Glutamatergic neuron (in vitro differentiated cells): ENCODE measurements around the gene ANKRD33B. TPM values are rescaled to one million over a fixed set of nuclear protein-coding genes. Genes with fewer than 3 reads are reported as not detected.

ENCODE experiments used
- DNase-seq: peaks from one replicate; pipeline ENCODE4 v3.0.0; 2022
- H3K27ac Mint-ChIP-seq: one replicate; pipeline ENCODE4 v1.8.0; 2020; ENCODE audit warnings: mild to moderate bottlenecking, mixed read lengths, inconsistent platforms; ENCODE audit not compliant: unreplicated experiment
- H3K27me3 Mint-ChIP-seq: one replicate; pipeline ENCODE4 v1.8.0; 2020; ENCODE audit warnings: mild to moderate bottlenecking, moderate library complexity, mixed read lengths, inconsistent platforms; ENCODE audit not compliant: unreplicated experiment
- H3K36me3 Mint-ChIP-seq: one replicate; pipeline ENCODE4 v1.8.0; 2020; ENCODE audit warnings: mild to moderate bottlenecking, mixed read lengths, inconsistent platforms; ENCODE audit not compliant: unreplicated experiment
- H3K4me1 Mint-ChIP-seq: one replicate; pipeline ENCODE4 v1.8.0; 2020; ENCODE audit warnings: mild to moderate bottlenecking, low read depth, mixed read lengths, inconsistent platforms; ENCODE audit not compliant: unreplicated experiment
- H3K4me3 Mint-ChIP-seq: one replicate; pipeline ENCODE4 v1.8.0; 2020; ENCODE audit warnings: mild to moderate bottlenecking, mixed read lengths, inconsistent platforms; ENCODE audit not compliant: unreplicated experiment
- H3K9me3 Mint-ChIP-seq: one replicate; pipeline ENCODE4 v1.8.0; 2020; ENCODE audit warnings: mild to moderate bottlenecking, moderate library complexity, mixed read lengths, inconsistent platforms; ENCODE audit not compliant: unreplicated experiment
- total RNA-seq: library from RNA; stranded (reverse); fragmentation: NEBNext Ultra II Directional; extraction: Animal tissue kit (Norgen Biotek cat#: 25700); gene quantifications from one replicate; pipeline ENCODE4 v1.2.1, GENCODE V29; 2021; ENCODE audit not compliant: unreplicated experiment
- TF ChIP-seq, protein P1 (sequence below): fragments of 200-600 bp; sonication (generic); IDR thresholded peaks from one replicate; pipeline ENCODE4 v1.5.0; 2021; ENCODE audit not compliant: partially characterized antibody, unreplicated experiment

Gene ANKRD33B
- total RNA-seq, 1 donor from 2014 or later = 14.5 TPM

DNA sequence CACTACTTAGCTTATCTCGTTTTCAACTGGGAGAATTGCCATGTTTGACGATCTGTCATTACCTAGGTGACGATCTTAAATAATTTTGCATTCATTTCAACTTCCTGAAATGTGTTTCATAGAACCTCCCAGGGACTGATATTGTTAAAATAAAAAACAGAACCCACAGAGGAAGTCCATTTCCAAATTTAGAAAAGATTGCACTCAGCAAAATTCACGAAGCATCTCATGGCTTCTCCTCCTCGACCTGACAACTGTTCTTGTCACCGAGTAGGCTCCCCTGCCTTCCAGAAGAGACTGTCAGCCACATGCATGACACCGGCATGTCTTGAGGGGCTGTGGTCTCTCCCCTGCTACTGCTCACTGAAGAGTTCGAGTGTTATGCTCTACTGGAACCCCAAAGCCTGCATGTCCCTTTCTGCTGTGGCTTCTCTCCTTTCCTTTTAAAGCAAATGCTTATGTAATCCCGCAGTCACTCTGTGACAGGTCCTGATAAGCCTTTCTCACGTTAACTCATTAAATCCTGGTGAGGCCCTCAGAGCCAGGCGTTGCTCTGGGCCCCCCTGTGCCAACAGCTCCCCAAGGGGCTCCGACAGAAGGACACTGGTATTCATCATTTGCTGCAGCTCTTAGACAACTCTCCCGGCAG lies 26.8 kb upstream of the ANKRD33B start:
- H3K9me3 Mint-ChIP-seq = peaks cover 14% of the 10 kb centered on the region
- H3K36me3 Mint-ChIP-seq = peaks cover 4% of the 10 kb centered on the region
- peaks cover 16% of the 10 kb centered on the region for H3K4me1 Mint-ChIP-seq
- TF ChIP-seq, protein P1, sequence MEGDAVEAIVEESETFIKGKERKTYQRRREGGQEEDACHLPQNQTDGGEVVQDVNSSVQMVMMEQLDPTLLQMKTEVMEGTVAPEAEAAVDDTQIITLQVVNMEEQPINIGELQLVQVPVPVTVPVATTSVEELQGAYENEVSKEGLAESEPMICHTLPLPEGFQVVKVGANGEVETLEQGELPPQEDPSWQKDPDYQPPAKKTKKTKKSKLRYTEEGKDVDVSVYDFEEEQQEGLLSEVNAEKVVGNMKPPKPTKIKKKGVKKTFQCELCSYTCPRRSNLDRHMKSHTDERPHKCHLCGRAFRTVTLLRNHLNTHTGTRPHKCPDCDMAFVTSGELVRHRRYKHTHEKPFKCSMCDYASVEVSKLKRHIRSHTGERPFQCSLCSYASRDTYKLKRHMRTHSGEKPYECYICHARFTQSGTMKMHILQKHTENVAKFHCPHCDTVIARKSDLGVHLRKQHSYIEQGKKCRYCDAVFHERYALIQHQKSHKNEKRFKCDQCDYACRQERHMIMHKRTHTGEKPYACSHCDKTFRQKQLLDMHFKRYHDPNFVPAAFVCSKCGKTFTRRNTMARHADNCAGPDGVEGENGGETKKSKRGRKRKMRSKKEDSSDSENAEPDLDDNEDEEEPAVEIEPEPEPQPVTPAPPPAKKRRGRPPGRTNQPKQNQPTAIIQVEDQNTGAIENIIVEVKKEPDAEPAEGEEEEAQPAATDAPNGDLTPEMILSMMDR = no peak
- no peak overlapping the region for H3K27ac Mint-ChIP-seq
- H3K4me3 Mint-ChIP-seq = no peak overlapping the region
- no peak for DNase-seq
- H3K27me3 Mint-ChIP-seq = peaks cover 8% of the 10 kb centered on the region

DNA sequence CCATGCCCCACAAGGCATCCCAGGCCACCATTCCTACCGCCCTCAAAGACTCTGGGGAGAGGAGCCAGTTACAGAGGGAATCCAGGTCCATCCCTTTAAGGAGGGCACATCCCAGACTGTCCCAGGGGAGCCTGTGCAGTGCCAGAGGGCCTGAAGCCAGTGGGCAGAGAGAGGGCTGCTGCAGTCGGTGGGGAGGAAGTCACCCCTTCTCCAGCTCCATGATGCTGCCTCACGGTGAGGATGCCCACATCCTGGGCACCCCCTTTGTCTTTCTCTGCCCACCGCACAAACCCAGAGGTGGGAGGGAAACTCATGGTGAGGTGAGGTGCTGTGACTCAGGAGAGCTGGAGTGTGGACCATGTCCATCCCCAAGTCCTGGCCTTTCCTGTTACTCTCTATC lies 26.2 kb upstream of the ANKRD33B start:
- Mint-ChIP-seq H3K4me1 (peaks cover 15% of the 10 kb centered on the region), H3K9me3 (peaks cover 13% of the 10 kb centered on the region), H3K27me3 (peaks cover 8% of the 10 kb centered on the region), H3K36me3 (peaks cover 4% of the 10 kb centered on the region), H3K4me3 (no peak overlapping the region), H3K27ac (no peak overlapping the region)
- TF ChIP-seq, protein P1 = no peak
- DNase-seq = no peak

DNA sequence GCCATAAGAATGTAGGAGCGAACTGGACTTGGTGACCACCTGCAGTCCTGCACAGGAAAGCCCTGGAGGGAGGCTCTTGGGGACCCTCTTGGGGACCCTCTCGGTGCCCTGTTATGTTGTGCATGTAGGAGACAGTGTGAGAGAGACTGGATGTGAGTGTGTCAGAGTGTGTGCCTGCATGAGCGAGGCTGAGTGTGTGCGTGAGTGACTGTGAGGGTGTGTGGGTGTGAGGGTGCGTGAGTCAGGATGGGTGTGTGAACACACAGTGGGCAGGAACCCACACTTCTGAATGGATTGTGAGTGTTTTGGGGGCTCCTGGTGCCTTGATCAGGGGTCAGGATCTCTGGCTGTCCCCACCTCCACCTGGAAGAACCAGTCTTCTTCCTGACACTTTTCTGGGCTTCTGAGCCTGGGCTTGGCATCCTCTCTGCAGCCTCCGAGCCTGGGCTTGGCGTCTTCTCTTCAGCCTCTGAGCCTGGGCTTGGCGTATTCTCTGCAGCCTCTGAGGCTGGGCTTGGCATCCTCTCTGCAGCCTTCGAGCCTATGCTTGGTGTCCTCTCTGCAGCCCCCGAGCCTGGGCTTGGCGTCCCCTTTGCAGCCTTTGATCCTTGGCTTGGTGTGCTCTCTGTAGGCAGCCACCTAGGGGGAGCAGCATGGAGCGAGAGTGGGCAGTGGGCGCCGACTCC lies 25.6 kb upstream of the ANKRD33B start:
- TF ChIP-seq, protein P1 = no peak
- Mint-ChIP-seq H3K4me3 (no peak overlapping the region), H3K36me3 (peaks cover 4% of the 10 kb centered on the region), H3K9me3 (peaks cover 13% of the 10 kb centered on the region), H3K4me1 (peaks cover 12% of the 10 kb centered on the region), H3K27me3 (peaks cover 6% of the 10 kb centered on the region), H3K27ac (no peak overlapping the region)
- no peak for DNase-seq

DNA sequence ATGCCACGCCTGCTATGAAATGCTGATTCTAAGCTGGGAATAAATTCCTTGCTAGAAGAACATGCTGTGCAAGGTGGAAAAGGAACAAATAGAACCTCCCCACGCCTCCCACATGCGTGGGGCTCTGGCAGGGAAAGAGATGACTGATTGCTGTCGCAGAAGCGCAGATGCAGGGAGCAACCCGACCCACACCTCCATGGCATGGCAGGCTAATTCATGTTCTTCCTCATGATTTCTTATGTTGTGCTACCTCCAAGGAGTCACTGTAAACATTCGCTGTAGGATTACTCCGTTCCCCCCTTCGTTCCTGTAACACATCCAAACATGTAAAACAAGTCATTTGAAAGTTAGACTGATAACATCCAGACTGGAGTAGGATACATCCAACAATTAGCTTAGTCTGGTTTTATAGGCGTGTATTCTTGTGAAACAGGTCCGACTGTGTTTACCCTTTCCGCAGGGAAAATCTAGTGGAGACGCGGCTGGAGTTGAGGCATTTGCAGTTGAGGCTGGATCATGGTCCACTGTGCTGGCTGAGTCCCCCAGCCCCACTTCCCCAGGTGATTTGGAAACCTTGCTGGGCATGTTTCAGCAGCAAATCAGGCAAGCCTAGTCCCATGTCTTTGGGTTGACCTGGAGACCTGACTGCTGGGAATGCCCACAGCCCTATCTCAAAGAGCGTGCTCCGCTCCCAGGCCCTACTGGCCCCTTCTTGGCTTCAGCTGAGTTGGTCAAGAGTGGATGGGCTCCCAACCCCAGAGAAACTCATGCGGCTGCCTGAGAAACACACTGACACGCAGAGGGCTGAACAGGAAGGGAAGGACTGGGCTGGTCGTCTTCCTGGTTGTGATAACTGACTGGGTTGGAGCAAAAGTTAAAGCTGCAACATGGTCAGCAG lies 24.8 kb upstream of the ANKRD33B start:
- H3K4me1 Mint-ChIP-seq = peaks cover 12% of the 10 kb centered on the region
- H3K36me3 Mint-ChIP-seq = peaks cover 4% of the 10 kb centered on the region
- H3K27ac Mint-ChIP-seq = no peak overlapping the region
- peaks cover 13% of the 10 kb centered on the region for H3K9me3 Mint-ChIP-seq
- TF ChIP-seq, protein P1 = no peak
- H3K27me3 Mint-ChIP-seq = peaks cover 6% of the 10 kb centered on the region
- DNase-seq = no peak
- no peak overlapping the region for H3K4me3 Mint-ChIP-seq
